ENCODE data around the gene ADAM10.

ADAM10 gene

GRCh38 chr15:58554758-58555157, 194.7 kb downstream of the ADAM10 start:
- DNase-seq (ENCODE audit: low read depth in 2 of 2, low spot score in 1 of 2): no peak

- DNase-seq (ENCODE audit: low read depth in 2 of 2, low spot score in 1 of 2): no peak
These were observed 196.1 kb downstream of the ADAM10 start for GRCh38 chr15:58553365-58553918.

- no peak for DNase-seq (ENCODE audit: low read depth in 2 of 2, low spot score in 1 of 2)
These were observed 196.8 kb downstream of the ADAM10 start for GRCh38 chr15:58552505-58553364.

GRCh38 chr15:58551764-58552504, 197.6 kb downstream of the ADAM10 start:
- no peak for DNase-seq (ENCODE audit: low read depth in 2 of 2, low spot score in 1 of 2)

GRCh38 chr15:58551084-58551763, 198.3 kb downstream of the ADAM10 start:
- DNase-seq (ENCODE audit: low read depth in 2 of 2, low spot score in 1 of 2): no peak

- DNase-seq (ENCODE audit: low read depth in 2 of 2, low spot score in 1 of 2): no peak
These were observed 199.8 kb downstream of the ADAM10 start for GRCh38 chr15:58549785-58550074.

GRCh38 chr15:58549013-58549784, 200.3 kb downstream of the ADAM10 start:
- no peak for DNase-seq (ENCODE audit: low read depth in 2 of 2, low spot score in 1 of 2)

GRCh38 chr15:58548308-58549012, 201.0 kb downstream of the ADAM10 start:
- DNase-seq (ENCODE audit: low read depth in 2 of 2, low spot score in 1 of 2): no peak

GRCh38 chr15:58547628-58548307, 201.7 kb downstream of the ADAM10 start:
- DNase-seq (ENCODE audit: low read depth in 2 of 2, low spot score in 1 of 2): no peak

- DNase-seq (ENCODE audit: low read depth in 2 of 2, low spot score in 1 of 2): no peak
These were observed 202.6 kb downstream of the ADAM10 start for GRCh38 chr15:58546635-58547627.

GRCh38 chr15:58546066-58546591, 203.4 kb downstream of the ADAM10 start:
- DNase-seq (ENCODE audit: low read depth in 2 of 2, low spot score in 1 of 2): no peak

- no peak for DNase-seq (ENCODE audit: low read depth in 2 of 2, low spot score in 1 of 2)
These were observed 204.0 kb downstream of the ADAM10 start for GRCh38 chr15:58545307-58546065.

GRCh38 chr15:58544756-58545155, 204.8 kb downstream of the ADAM10 start:
- no peak for DNase-seq (ENCODE audit: low read depth in 2 of 2, low spot score in 1 of 2)

- DNase-seq (ENCODE audit: low read depth in 2 of 2, low spot score in 1 of 2): no peak
These were observed 205.7 kb downstream of the ADAM10 start for GRCh38 chr15:58543664-58544335.

- DNase-seq (ENCODE audit: low read depth in 2 of 2, low spot score in 1 of 2): no peak
These were observed 208.0 kb downstream of the ADAM10 start for GRCh38 chr15:58541410-58542087.

- DNase-seq (ENCODE audit: low read depth in 2 of 2, low spot score in 1 of 2): no peak
These were observed 210.0 kb downstream of the ADAM10 start for GRCh38 chr15:58539548-58539947.
